Measurements from ENCODE around the gene ABHD3.

DNA sequence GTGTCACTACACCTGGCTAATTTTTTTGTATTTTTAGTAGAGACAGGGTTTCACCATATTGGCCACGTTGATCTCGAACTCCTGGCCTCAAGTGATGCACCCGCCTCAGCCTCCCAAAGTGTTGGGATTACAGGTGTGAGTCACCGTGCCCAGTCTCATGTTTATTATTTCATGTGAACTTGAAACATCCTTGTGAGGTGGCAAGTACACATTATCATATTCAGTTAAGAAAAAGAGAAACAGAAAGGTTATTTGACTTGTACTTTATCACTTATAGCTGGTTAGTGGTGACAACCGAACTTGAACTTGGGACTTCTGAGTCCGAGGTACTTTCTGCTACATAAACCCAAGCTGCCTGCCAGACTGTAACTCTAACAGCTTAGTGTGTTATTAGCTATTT, 24.4 kb downstream of the ABHD3 start:
- TF ChIP-seq, protein P1, sequence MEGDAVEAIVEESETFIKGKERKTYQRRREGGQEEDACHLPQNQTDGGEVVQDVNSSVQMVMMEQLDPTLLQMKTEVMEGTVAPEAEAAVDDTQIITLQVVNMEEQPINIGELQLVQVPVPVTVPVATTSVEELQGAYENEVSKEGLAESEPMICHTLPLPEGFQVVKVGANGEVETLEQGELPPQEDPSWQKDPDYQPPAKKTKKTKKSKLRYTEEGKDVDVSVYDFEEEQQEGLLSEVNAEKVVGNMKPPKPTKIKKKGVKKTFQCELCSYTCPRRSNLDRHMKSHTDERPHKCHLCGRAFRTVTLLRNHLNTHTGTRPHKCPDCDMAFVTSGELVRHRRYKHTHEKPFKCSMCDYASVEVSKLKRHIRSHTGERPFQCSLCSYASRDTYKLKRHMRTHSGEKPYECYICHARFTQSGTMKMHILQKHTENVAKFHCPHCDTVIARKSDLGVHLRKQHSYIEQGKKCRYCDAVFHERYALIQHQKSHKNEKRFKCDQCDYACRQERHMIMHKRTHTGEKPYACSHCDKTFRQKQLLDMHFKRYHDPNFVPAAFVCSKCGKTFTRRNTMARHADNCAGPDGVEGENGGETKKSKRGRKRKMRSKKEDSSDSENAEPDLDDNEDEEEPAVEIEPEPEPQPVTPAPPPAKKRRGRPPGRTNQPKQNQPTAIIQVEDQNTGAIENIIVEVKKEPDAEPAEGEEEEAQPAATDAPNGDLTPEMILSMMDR (IDR thresholded peaks at IDR 0.05), result no peak
- no peak for TF ChIP-seq POLR2A (IDR thresholded peaks at IDR 0.05)
